GM19468 (cell line): Measurements from ENCODE around the gene NAA80.

Source experiments
- ATAC-seq: cut with Tn5 transposase; IDR thresholded peaks from one replicate; pipeline ENCODE4 v1.9.1; 2021; ENCODE audit warnings: mild to moderate bottlenecking, moderate library complexity, moderate number of reproducible peaks; ENCODE audit not compliant: unreplicated experiment; ENCODE audit errors: extremely low read depth

NAA80 gene, protein sequence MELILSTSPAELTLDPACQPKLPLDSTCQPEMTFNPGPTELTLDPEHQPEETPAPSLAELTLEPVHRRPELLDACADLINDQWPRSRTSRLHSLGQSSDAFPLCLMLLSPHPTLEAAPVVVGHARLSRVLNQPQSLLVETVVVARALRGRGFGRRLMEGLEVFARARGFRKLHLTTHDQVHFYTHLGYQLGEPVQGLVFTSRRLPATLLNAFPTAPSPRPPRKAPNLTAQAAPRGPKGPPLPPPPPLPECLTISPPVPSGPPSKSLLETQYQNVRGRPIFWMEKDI

GRCh38 chr3:50298836-50299637, at the start of gene NAA80, which contains the start of gene HYAL3:
TSS of gene NAA80 (minus strand) at chr3:50299405. CDS start at chr3:50297463, 1,942 bp downstream.
TSS of gene HYAL3 (minus strand) at chr3:50299405. CDS start at chr3:50295602, 3,803 bp downstream.
- ATAC-seq = peak; percentile 69

GRCh38 chr3:50347187-50347813, 48.1 kb upstream of the NAA80 start:
- ATAC-seq = no peak

- ATAC-seq = no peak
Observed at GRCh38 chr3:50345586-50346234, 46.5 kb upstream of the NAA80 start, which contains the start of gene ZMYND10. TSS of gene ZMYND10 (minus strand) at chr3:50345732. CDS start at chr3:50345579, 153 bp downstream.

DNA sequence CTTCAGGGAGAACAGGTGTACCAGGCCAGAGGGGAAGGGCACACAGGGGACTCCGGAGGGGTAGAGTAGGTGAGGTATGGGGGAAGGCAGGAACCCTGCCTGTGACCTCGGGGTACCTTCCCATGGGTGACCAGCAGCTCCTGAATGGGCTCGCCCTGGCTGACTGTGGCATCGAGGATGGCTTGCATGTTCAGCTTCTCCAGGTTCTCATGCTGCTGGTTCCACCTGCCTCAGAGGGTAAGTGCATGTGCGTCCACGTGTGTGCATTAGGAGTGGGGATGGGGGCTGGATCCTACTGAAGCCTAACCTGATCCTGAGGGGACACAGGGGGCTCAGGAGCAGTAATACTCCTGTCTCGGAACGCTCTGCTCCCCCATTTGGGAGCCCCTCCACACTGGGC, 45.8 kb upstream of the NAA80 start:
- ATAC-seq = no peak

DNA sequence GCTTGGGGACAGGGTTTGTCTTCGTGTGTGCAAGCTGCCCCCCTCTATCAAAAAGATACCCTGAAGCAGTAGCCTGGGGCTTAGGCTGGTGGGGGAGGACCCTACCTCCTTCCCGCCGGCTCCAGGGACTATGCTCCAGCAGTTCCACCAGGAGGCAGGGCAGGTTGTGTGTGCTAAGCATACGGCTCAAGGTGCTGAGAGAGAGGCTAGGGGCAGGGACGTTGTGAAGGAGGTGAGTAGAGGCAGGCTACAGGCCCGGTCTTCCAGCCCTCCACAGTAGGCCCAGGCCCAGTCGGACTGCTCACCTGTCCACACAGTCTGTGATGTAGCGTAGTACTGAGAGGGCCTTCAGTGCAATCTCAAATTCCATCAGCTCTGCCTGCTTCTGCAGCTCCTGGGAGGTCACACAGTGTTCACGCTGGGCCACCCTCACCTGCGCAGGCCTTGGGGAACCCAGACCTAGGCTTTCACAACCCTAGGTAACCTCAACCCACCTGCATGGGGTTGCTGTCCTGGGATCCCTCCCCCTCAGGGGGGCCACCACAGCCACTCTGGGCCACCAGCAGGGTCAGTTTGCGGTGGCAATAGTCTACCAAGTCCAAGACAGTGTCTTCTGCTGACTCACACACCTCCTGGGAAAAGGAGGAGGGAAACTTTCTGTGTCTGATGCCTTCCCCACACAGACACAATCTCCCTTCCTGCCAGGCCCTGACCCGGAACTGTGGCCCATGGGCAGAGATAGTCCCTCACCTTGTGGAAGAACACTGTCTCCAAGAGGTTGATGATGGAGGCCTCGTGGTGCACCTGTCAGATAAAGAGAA, 43.8 kb upstream of the NAA80 start:
- no peak for ATAC-seq

DNA sequence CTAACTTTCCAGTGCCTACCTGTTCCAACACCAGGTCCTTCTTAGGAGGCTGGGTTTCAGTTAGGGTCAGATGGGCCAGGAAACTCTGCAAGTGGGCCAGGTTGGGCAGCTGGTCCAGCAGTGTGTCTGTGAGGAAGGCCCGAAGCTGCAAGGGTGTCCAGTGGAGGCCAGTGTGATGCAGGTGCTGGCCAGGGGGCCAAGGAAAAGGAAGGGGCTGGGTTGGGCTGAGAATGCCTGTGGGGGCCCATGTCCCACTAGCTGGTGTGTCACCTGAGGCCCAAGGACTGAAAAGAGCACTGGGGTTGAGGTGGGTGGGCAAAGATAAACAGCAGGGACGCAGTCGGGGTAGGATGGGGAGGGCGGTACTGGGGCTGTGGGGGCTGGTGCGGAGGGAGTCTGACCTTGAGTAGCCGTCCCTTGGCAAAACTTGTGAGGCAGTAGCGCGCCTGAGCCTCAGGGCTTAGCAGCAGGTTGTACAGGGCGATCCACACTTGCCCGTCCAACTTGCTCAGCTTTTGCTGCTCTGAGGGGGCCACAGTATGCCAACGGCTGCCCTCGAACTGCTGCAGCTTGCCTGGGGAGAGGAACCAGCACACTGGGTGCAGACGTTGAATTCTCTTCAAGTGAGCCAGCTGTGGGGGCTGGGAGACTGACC, 42.9 kb upstream of the NAA80 start:
- ATAC-seq = no peak

DNA sequence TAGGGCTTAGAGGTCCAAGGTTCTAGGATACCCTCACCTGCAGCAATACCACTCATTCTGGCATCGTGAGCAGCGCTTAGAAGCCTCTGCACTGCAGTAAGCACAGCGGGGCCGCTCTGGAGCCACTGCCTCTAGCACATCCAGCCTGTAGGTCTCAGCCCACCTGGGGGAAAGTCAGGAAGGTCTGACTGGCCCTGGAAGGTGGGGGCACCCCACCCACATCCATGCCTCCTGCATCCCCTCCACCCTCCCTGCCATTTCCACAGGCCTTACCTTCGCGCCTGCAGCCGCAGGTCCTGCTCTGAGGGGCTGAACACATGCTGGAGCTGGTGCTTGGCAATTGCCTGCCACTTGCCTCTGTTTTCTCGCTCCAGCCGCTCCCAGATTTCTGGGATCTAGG, 42.3 kb upstream of the NAA80 start:
- ATAC-seq = no peak

DNA sequence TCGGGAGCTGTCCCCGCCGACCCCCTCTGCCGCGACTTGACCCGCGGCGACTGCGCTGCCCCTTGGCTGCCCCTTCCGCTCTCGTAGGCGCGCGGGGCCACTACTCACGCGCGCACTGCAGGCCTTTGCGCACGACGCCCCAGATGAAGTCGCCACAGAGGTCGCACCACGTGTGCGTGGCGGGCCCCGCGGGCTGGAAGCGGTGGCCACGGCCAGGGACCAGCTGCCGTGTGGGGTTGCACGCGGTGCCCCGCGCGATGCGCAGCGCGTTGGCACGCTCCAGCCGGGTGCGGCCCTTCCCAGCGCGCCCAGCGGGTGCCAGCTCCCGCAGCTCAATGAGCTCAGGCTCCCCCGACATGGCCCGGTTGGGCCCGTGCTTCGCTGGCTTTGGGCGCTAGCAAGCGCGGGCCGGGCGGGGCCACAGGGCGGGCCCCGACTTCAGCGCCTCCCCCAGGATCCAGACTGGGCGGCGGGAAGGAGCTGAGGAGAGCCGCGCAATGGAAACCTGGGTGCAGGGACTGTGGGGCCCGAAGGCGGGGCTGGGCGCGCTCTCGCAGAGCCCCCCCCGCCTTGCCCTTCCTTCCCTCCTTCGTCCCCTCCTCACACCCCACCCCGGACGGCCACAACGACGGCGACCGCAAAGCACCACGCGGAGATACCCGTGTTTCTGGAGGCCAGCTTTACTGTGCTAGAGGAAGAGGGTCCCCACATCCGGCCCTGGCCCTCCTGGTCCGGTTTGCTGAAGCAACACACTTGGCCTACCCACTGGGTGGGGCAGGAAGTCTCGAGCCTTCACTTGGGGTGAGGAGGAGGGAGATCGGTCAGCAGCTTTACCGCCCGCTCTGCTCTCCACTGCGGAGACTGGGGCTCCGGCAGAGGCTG, 41.5 kb upstream of the NAA80 start, which contains the start of gene RASSF1:
Gene RASSF1, minus strand, starts transcription at position 389 of the 882 bp plus-strand sequence. Its CDS starts 31 bp downstream, at position 358.
- no peak for ATAC-seq

- no peak for ATAC-seq
Observed at GRCh38 chr3:50340147-50340447, 40.9 kb upstream of the NAA80 start.

- ATAC-seq = no peak
Observed at GRCh38 chr3:50339485-50340146, 40.4 kb upstream of the NAA80 start.

- ATAC-seq = no peak
Observed at GRCh38 chr3:50338965-50339364, 39.8 kb upstream of the NAA80 start.

DNA sequence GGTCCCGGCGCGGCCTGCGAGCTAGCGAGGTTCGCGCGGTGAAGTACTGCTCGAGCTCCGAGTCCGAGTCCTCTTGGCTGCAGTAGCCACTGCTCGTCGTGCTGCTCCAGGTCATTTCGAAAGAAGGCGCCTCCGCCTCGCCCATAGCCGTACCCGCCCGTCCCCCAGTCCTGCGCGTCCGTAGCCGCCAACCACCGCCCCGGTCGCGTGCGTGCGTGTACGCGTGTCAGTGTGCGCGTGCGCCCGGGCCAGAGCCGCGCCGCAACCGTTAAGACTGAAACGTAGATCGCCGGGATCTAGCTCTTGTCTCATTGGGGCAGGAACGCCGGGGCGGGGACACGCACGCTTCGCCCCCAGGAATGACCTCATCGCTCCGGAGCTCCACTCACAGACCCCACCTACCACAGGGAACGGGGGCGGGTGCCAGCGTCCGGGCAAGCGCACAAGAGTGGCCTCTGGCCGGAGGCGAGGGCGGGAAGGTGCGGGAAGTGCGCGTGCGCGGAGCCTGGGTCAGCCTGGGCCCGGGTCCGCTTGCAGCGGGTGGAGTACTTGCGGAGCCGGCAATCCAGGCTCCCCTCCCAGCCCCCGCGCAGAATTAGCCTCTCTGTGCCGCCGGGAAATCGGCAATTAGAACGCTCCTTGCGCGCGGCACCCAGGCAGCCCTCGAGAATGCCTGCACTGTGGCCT, 38.1 kb upstream of the NAA80 start:
- peak; percentile 64 for ATAC-seq

DNA sequence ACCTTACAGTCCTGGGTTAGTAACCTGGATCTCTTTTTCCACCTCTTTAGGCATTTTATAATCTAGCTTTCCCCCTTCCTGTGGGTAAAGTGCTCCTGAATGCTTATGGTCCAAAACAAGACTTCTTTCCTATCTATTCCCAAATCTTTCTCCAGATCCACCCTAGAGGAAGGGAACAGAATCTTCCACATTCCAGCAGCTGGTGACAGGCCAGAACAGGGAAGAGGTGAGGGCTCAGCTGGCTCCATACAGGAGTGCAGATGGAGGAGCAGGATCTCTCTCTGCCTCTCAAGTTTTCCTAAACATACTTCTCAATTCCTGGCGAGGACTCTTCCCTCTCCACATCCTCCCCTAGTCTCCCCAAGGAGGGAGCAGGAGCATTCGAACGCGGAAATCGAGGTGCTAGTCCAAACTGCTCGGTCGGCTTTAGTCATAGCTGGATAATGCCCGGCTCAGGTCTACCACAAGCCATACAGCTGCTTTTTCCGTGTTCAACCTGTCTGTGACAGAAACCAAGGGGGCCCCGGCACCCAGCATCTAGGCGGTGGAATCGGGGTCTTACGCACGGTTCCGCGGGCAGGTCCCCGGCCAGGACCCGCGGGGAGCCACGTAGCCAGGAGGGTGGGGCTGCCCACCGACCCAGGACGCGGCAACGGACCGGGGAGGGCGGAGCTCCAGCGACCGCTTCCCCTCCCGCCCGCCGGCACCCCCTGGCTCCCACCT, 37.4 kb upstream of the NAA80 start:
- ATAC-seq = peak; percentile 4

GRCh38 chr3:50334339-50335075, 35.3 kb upstream of the NAA80 start:
- no peak for ATAC-seq

GRCh38 chr3:50333744-50334328, 34.6 kb upstream of the NAA80 start:
- no peak for ATAC-seq
